Pancreas (tissue), 10 donors: ENCODE data around the gene SRMS. TPM values are rescaled to one million over a fixed set of nuclear protein-coding genes. Genes with fewer than 3 reads are reported as not detected.

Source experiments
- ATAC-seq, 4 donors: fragments of 200-7000 bp; cut with Tn5 transposase; one replicate each; pipeline versions ENCODE4 v1.8.0 to v1.9.1; 2020; ENCODE audit warnings: mild to moderate bottlenecking in 4 of 4, moderate library complexity in 4 of 4
- DNase-seq, 6 donors: peaks; one replicate each; pipeline ENCODE4 v3.0.0-alpha.2; 2020
- FAIRE-seq: peaks from 2 replicates; lab custom pipeline; 2012; peaks lifted over from hg19 to GRCh38; lab: Jason Lieb, UNC
- H3K27ac ChIP-seq, 4 donors: fragments of 200-600 bp; sonication (generic); 1 replicate in 3 of 4; 2 replicates in 1 of 4; pipeline versions ENCODE4 v1.5.0 to v1.8.0; 2020
- H3K27me3 ChIP-seq, 4 donors: fragments of 200-600 bp; one replicate each; pipeline ENCODE4 v1.8.0; 2021
- H3K36me3 ChIP-seq, 3 donors: fragments of 200-600 bp; sonication (generic) in 1 of 3; one replicate each; pipeline versions ENCODE4 v1.5.0 to v1.8.0; 2020 to 2021
- H3K4me1 ChIP-seq, 3 donors: fragments of 200-600 bp; one replicate each; pipeline ENCODE4 v1.8.0; 2021
- H3K4me3 ChIP-seq, 4 donors: fragments of 200-600 bp; sonication (generic) in 2 of 4; one replicate each; pipeline versions ENCODE4 v1.5.0 to v1.8.0; 2020 to 2021
- H3K9me3 ChIP-seq, 4 donors: fragments of 200-600 bp; one replicate each; pipeline ENCODE4 v1.8.0; 2021
- CTCF ChIP-seq, 4 donors: fragments of 200-600 bp; sonication (generic) in 3 of 4; IDR thresholded peaks; one replicate each; pipeline versions ENCODE4 v1.5.0 to v1.8.0; 2021; ENCODE audit warnings: antibody characterized with exemption in 4 of 4
- WGBS, 2 donors: extraction: QIAGEN DNeasy Blood & Tissue Kit; methylation state at CpG; one replicate each; pipeline ENCODE4 v1.1.7; 2013; 5-methylcytosine and 5-hydroxymethylcytosine counted together
- intact Hi-C, 3 donors: fragments of 100-400 bp; cut with DNase I; formaldehyde crosslinking; loops; one replicate each; pipeline versions ENCODE4 v1.11.1 to v1.14.2; 2022
- polyA plus RNA-seq, 2 donors: library from polyadenylated mRNA; stranded (reverse); fragments of 200-250 nt; gene quantifications; one replicate each; pipeline ENCODE4 v1.2.3, GENCODE V29; 2013
- total RNA-seq, 6 donors: library from RNA; stranded (reverse); fragmentation: NEBNext Ultra II Directional in 4 of 6; extraction: Animal tissue kit (Norgen Biotek cat#: 25700) in 4 of 6; gene quantifications; one replicate each; pipeline versions ENCODE4 v1.2.1 to v1.2.4, GENCODE V29; 2021 to 2023
- donor health status: healthy with polysubstance abuse.
- donor health status: DM: no; HTN: no; CAD: no; lungs with moderate emphysema.
- donor health status: DM: no; HTN: no; CAD: no.
- donor health status: control.
- donor health status: control.
- donor health status: Bipolar disorder and iron deficiency.
- donor health status: DM: yes; HTN: yes; CAD: no.
- donor health status: DM: no; HTN: no; CAD: no.
- donor health status: DM: no; HTN: no; CAD: no.
- donor health status: DM: yes; HTN: yes; CAD: no.

SRMS gene
- total and polyA plus RNA-seq, 8 donors: not detected

GRCh38 chr20:63494420-63495166 lies 53.0 kb downstream of the SRMS start:
- intact Hi-C loops: no loop called here
- H3K4me1 ChIP-seq: peaks cover 0 to 3% (median 0%) of the 10 kb centered on the region in 3 donors
- peak in 2 of 6 donors; percentile 40 to 58 for DNase-seq
- H3K36me3 ChIP-seq: no peaks in the 10 kb centered on the region
- ATAC-seq: no peak
- H3K4me3 ChIP-seq: no peak overlapping the region
- no peaks in the 10 kb centered on the region for H3K9me3 ChIP-seq
- H3K27ac ChIP-seq: no peak overlapping the region
- 72 to 82% methylated on average over 51 of the region's 51 CpGs for WGBS, 2 donors
- FAIRE-seq: no peak
- no peaks in the 10 kb centered on the region for H3K27me3 ChIP-seq
- TF ChIP-seq CTCF (IDR thresholded peaks at IDR 0.05): no peak

GRCh38 chr20:63494084-63494419 lies 53.5 kb downstream of the SRMS start:
- FAIRE-seq (no peak), ATAC-seq (no peak), DNase-seq (peak in 2 of 6 donors; percentile 11 to 44)
- H3K4me3 ChIP-seq: no peak overlapping the region
- H3K27me3 ChIP-seq: no peaks in the 10 kb centered on the region
- H3K9me3 ChIP-seq: no peaks in the 10 kb centered on the region
- intact Hi-C loops: no loop called here
- H3K27ac ChIP-seq: no peak overlapping the region
- peaks cover 0 to 3% (median 0%) of the 10 kb centered on the region in 3 donors for H3K4me1 ChIP-seq
- no peaks in the 10 kb centered on the region for H3K36me3 ChIP-seq
- no peak for TF ChIP-seq CTCF (IDR thresholded peaks at IDR 0.05)
- 62 to 77% methylated on average over 7 of the region's 7 CpGs for WGBS, 2 donors

- FAIRE-seq (no peak), ATAC-seq (no peak), DNase-seq (peak in 3 of 6 donors; percentile 28 to 74 (median 51))
- no peaks in the 10 kb centered on the region for H3K27me3 ChIP-seq
- no peak overlapping the region for H3K27ac ChIP-seq
- peaks cover 0 to 3% (median 0%) of the 10 kb centered on the region in 3 donors for H3K4me1 ChIP-seq
- no peaks in the 10 kb centered on the region for H3K36me3 ChIP-seq
- 50 to 62% methylated on average over 13 of the region's 13 CpGs for WGBS, 2 donors
- intact Hi-C loops: no loop called here
- no peaks in the 10 kb centered on the region for H3K9me3 ChIP-seq
- TF ChIP-seq CTCF (IDR thresholded peaks at IDR 0.05): no peak
- H3K4me3 ChIP-seq: no peak overlapping the region
Observed at GRCh38 chr20:63493563-63494020, 54.0 kb downstream of the SRMS start.

GRCh38 chr20:63492982-63493381 lies 54.6 kb downstream of the SRMS start:
- DNase-seq: peak in 1 of 6 donors; percentile 22
- Histone ChIP-seq H3K27ac (no peak overlapping the region), H3K9me3 (no peaks in the 10 kb centered on the region), H3K4me3 (no peak overlapping the region), H3K36me3 (no peaks in the 10 kb centered on the region), H3K27me3 (no peaks in the 10 kb centered on the region), H3K4me1 (peaks cover 0 to 3% (median 0%) of the 10 kb centered on the region in 3 donors)
- 79 to 88% methylated on average over 14 of the region's 14 CpGs for WGBS, 2 donors
- ATAC-seq: no peak
- FAIRE-seq: no peak
- intact Hi-C loops: no loop called here
- no peak for TF ChIP-seq CTCF (IDR thresholded peaks at IDR 0.05)

GRCh38 chr20:63492518-63492917 lies 55.0 kb downstream of the SRMS start:
- H3K4me3 ChIP-seq: no peak overlapping the region
- FAIRE-seq (no peak), ATAC-seq (no peak), DNase-seq (no peak)
- no peak for TF ChIP-seq CTCF (IDR thresholded peaks at IDR 0.05)
- H3K9me3 ChIP-seq: no peaks in the 10 kb centered on the region
- H3K27me3 ChIP-seq: no peaks in the 10 kb centered on the region
- intact Hi-C loops: no loop called here
- WGBS, 2 donors: 70 to 90% methylated on average over 2 of the region's 2 CpGs
- no peak overlapping the region for H3K27ac ChIP-seq
- peaks cover 0 to 3% (median 0%) of the 10 kb centered on the region in 3 donors for H3K4me1 ChIP-seq
- no peaks in the 10 kb centered on the region for H3K36me3 ChIP-seq
